GM21786 (cell line): Measurements from ENCODE around the gene RHBDD1.

Source experiments
- ATAC-seq: cut with Tn5 transposase; IDR thresholded peaks from one replicate; pipeline ENCODE4 v1.9.1; 2021; ENCODE audit not compliant: unreplicated experiment

Gene RHBDD1

GRCh38 chr2:227020416-227020815, 184.6 kb downstream of the RHBDD1 start:
- no peak for ATAC-seq

GRCh38 chr2:227022608-227023007, 186.8 kb downstream of the RHBDD1 start:
- no peak for ATAC-seq

GRCh38 chr2:227025510-227025909, 189.7 kb downstream of the RHBDD1 start:
- peak; percentile 62 for ATAC-seq

GRCh38 chr2:227029426-227030105, 193.7 kb downstream of the RHBDD1 start:
- ATAC-seq, result no peak

- ATAC-seq, result no peak
Observed at GRCh38 chr2:227030789-227031188, 194.9 kb downstream of the RHBDD1 start.

GRCh38 chr2:227031379-227031778, 195.5 kb downstream of the RHBDD1 start:
- no peak for ATAC-seq

- ATAC-seq, result peak; percentile 65
Observed at GRCh38 chr2:227033471-227034148, 197.8 kb downstream of the RHBDD1 start.

- no peak for ATAC-seq
Observed at GRCh38 chr2:227035711-227036367, 200.0 kb downstream of the RHBDD1 start.

- no peak for ATAC-seq
Observed at GRCh38 chr2:227036527-227036926, 200.7 kb downstream of the RHBDD1 start.

- no peak for ATAC-seq
Observed at GRCh38 chr2:227038550-227039189, 202.8 kb downstream of the RHBDD1 start.

- ATAC-seq, result no peak
Observed at GRCh38 chr2:227043981-227044380, 208.1 kb downstream of the RHBDD1 start.
